HG02610 (cell line): Measurements from ENCODE around the gene APOA1.

Experiments used
- ATAC-seq: cut with Tn5 transposase; IDR thresholded peaks from one replicate; pipeline ENCODE4 v1.9.1; 2021; ENCODE audit warnings: mild to moderate bottlenecking, moderate library complexity; ENCODE audit not compliant: unreplicated experiment

APOA1 gene

GRCh38 chr11:116791813-116792143 lies 45.6 kb downstream of the APOA1 start, which contains the start of gene APOA5:
Gene APOA5, minus strand, starts transcription at chr11:116791879. Its CDS starts 19 bp downstream, at chr11:116791860.
- no peak for ATAC-seq

- ATAC-seq = no peak
These were observed 46.2 kb downstream of the APOA1 start for GRCh38 chr11:116791002-116791812.

DNA sequence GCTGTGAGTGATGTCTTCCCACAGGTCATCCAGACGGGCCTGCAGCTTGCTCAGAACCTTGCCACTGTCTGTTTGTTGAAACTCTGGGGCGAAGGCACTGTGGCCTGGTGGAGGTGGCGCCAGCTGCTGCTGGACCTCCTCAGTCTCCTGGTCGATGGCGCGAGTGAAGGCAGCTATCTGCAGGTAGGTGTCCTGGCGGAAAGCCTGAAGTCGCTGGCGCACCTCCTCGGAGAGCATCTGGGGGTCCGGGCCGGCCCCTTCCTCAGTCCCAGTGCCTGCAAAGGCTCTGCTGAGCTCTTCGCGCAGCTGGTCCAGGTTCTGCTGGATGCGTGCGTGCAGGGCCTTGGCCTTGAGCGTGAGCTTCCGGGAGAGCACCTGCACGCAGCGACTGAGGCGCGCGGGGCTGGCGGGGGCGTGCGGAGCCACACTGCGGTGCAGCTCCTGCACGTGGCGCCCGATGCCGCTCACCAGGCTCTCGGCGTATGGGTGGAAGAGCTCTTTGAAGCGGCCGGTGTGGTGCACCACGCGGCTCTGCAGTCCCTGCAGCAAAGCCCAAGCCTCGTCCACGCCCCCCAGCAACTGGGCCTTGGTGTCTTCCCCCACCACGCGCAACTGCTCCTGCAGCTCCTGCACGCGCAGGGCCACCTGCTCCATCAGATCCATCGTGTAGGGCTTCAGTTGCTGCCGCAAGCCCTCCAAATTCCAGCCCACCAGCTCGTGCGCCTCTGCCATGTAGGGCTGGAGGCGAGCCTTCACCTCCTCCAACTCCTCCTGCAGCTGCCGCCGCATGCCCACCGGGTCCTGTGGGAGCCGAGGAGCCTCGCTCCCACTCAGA lies 47.0 kb downstream of the APOA1 start:
- ATAC-seq = no peak

- no peak for ATAC-seq
These were observed 48.4 kb downstream of the APOA1 start for GRCh38 chr11:116788975-116789374.

- ATAC-seq = no peak
These were observed 48.9 kb downstream of the APOA1 start for GRCh38 chr11:116788534-116788933.

DNA sequence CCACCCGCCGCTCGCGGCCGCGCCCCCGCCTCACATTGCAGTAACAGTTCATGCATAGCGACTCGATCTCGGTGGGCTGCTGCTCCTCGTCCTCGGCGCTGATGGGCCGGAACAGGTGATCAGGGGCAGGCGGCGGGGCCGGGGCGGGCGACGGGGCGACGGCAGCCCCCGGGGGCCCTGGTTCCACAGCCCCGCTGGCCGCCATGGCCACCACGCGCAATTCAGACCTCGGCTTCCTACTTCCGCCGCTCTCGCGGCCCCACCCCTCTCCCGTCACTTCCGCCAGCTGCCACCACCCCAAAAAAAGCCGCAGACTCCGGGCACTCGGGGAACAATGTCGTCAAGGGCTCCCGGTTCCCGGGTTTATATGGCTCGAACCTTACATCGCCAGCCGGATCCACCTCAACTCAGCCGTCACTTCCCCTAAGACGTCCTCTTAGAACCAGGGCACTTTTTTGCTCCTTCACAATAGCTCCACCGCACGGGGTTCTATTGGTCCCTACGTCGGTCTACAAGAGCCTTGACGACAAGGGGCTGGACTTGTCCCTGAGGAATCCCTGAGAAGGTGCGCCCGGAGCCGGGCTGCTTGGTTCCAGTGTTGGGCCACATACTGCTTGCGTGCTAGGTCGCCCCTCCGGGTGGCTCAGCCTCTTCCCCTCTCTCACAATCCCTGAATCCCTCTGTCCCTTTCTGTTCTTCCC lies 49.5 kb downstream of the APOA1 start, which contains the start of gene ZPR1:
Gene ZPR1 (minus strand): TSS at position 238 of the 701 bp plus-strand sequence. CDS start 33 bp downstream, at position 205.
- ATAC-seq = peak; percentile 72

DNA sequence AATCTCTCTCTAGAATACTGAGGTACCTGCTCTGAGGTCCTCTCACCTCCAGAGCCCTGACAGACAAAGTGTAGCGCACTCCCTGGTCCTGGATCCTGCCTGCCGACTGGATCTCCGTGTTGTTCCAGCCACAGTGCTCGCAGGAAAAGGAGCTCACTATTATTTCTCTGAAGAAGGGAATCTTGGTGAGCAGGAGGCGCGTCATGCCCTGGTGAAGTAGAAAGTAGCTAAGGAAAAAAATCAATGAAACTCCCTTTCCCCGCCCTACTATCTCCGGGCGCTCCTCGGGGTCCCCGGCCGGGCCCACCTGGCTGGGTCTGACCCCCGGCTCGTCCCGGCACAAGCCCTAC lies 50.0 kb downstream of the APOA1 start:
- no peak for ATAC-seq

- no peak for ATAC-seq
These were observed 50.5 kb downstream of the APOA1 start for GRCh38 chr11:116786966-116787365.

DNA sequence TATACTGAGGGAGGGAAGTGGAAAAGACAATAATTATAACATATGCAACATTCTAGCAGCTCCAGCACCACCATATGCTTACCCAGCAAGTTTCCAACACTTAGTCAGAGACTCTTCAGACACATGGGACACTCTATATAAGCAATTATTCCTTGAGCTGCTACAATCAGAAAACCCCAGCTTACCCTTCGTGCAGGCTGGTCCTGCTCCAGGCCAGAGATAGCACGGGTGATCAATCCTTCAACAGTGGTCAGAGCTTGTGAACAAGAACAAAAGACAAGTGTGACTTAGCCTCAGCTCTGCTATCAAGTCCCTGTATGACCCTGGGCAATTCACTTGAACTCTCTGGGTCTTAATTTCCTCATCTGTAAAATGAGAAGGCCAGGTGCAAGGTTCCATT lies 51.1 kb downstream of the APOA1 start:
- no peak for ATAC-seq
